ENCODE measurements around the gene SPNS3.

SPNS3 gene

GRCh38 chr17:4478318-4478830 is 44.6 kb downstream of the SPNS3 start:
- no peak overlapping the region for H3K18ac ChIP-seq (ENCODE audit: low read length)
- no peak overlapping the region for H4K8ac ChIP-seq (ENCODE audit: low read depth, low read length)
- H3K36me3 ChIP-seq (ENCODE audit: control insufficient read depth in 1 of 2, insufficient read depth in 2 of 2, low read length in 2 of 2) = no peaks in the 10 kb centered on the region
- WGBS (ENCODE audit: extremely low coverage, insufficient coverage, insufficient read length) = no CpG with 5 or more reads among the region's 11 CpGs
- peak overlapping the region; percentile 5 for H3K4ac ChIP-seq (ENCODE audit: low read depth, low read length)
- H4K91ac ChIP-seq (ENCODE audit: low read depth, low read length) = peak overlapping the region; percentile 40
- no peak overlapping the region for H4K12ac ChIP-seq (ENCODE audit: low read depth, low read length)
- H2BK5ac ChIP-seq (ENCODE audit: low read depth, low read length, poor library complexity) = peak overlapping the region; percentile 5
- H3K9me3 ChIP-seq (ENCODE audit: insufficient read depth, low read depth, low read length) = peaks cover 4% of the 10 kb centered on the region
- no peak for DNase-seq
- no peak overlapping the region for H3K4me3 ChIP-seq (ENCODE audit: low read depth, low read length)
- H3K27me3 ChIP-seq (ENCODE audit: insufficient read depth, low read length) = no peaks in the 10 kb centered on the region
- H3K9ac ChIP-seq (ENCODE audit: low read length) = no peak overlapping the region
- H2AK5ac ChIP-seq (ENCODE audit: low read length) = peak overlapping the region; percentile 32
- H3K4me1 ChIP-seq (ENCODE audit: control insufficient read depth in 1 of 2, insufficient read depth in 2 of 2, low read length in 2 of 2) = peaks cover 63 to 64% of the 10 kb centered on the region in 2 experiments
- no peak overlapping the region for H3K27ac ChIP-seq (ENCODE audit: low read depth, low read length)
- peak overlapping the region; percentile 9 for H2BK12ac ChIP-seq (ENCODE audit: low read length)
- H3K79me2 ChIP-seq (ENCODE audit: control insufficient read depth, insufficient read depth, low read length, poor library complexity) = peaks cover 31% of the 10 kb centered on the region
- H3K23ac ChIP-seq (ENCODE audit: low read length) = no peak overlapping the region
- H3K79me1 ChIP-seq (ENCODE audit: low read length) = peaks cover 79% of the 10 kb centered on the region
- H3K4me2 ChIP-seq (ENCODE audit: low read length) = no peak overlapping the region
- H3K14ac ChIP-seq (ENCODE audit: low read length) = peak overlapping the region; percentile 5
- H2BK120ac ChIP-seq (ENCODE audit: insufficient read depth, low read length, poor library complexity) = peak overlapping the region; percentile 27
- no peak overlapping the region for H2AFZ ChIP-seq (ENCODE audit: insufficient read depth, low read length, poor library complexity)

GRCh38 chr17:4479340-4479981 is 45.7 kb downstream of the SPNS3 start:
- H2BK12ac ChIP-seq (ENCODE audit: low read length) = peak overlapping the region; percentile 51
- H3K36me3 ChIP-seq (ENCODE audit: control insufficient read depth in 1 of 2, insufficient read depth in 2 of 2, low read length in 2 of 2) = no peaks in the 10 kb centered on the region
- no peak for DNase-seq
- H4K12ac ChIP-seq (ENCODE audit: low read depth, low read length) = no peak overlapping the region
- peak overlapping the region; percentile 2 for H3K4me3 ChIP-seq (ENCODE audit: low read depth, low read length)
- H4K8ac ChIP-seq (ENCODE audit: low read depth, low read length) = peak overlapping the region; percentile 3
- no peak overlapping the region for H2AFZ ChIP-seq (ENCODE audit: insufficient read depth, low read length, poor library complexity)
- no CpG with 5 or more reads among the region's 8 CpGs for whole genome bisulfite sequencing (ENCODE audit: extremely low coverage, insufficient coverage, insufficient read length)
- H3K18ac ChIP-seq (ENCODE audit: low read length) = peak overlapping the region; percentile 31
- H3K27me3 ChIP-seq (ENCODE audit: insufficient read depth, low read length) = no peaks in the 10 kb centered on the region
- peak overlapping the region; percentile 0 for H3K4ac ChIP-seq (ENCODE audit: low read depth, low read length)
- H3K9ac ChIP-seq (ENCODE audit: low read length) = no peak overlapping the region
- peak overlapping the region; percentile 7 for H3K14ac ChIP-seq (ENCODE audit: low read length)
- H4K91ac ChIP-seq (ENCODE audit: low read depth, low read length) = peak overlapping the region; percentile 63
- H3K27ac ChIP-seq (ENCODE audit: low read depth, low read length) = no peak overlapping the region
- H2AK5ac ChIP-seq (ENCODE audit: low read length) = peak overlapping the region; percentile 82
- H3K4me1 ChIP-seq (ENCODE audit: control insufficient read depth in 1 of 2, insufficient read depth in 2 of 2, low read length in 2 of 2) = peaks cover 59 to 60% of the 10 kb centered on the region in 2 experiments
- peaks cover 4% of the 10 kb centered on the region for H3K9me3 ChIP-seq (ENCODE audit: insufficient read depth, low read depth, low read length)
- peaks cover 22% of the 10 kb centered on the region for H3K79me2 ChIP-seq (ENCODE audit: control insufficient read depth, insufficient read depth, low read length, poor library complexity)
- H2BK120ac ChIP-seq (ENCODE audit: insufficient read depth, low read length, poor library complexity) = peak overlapping the region; percentile 39
- H3K79me1 ChIP-seq (ENCODE audit: low read length) = peaks cover 74% of the 10 kb centered on the region
- H3K4me2 ChIP-seq (ENCODE audit: low read length) = no peak overlapping the region
- no peak overlapping the region for H3K23ac ChIP-seq (ENCODE audit: low read length)
- peak overlapping the region; percentile 23 for H2BK5ac ChIP-seq (ENCODE audit: low read depth, low read length, poor library complexity)

GRCh38 chr17:4479982-4480751 is 46.4 kb downstream of the SPNS3 start:
- no peak for DNase-seq
- Histone ChIP-seq H2BK12ac (ENCODE audit: low read length) (peak overlapping the region; percentile 79), H2AFZ (ENCODE audit: insufficient read depth, low read length, poor library complexity) (no peak overlapping the region), H3K4ac (ENCODE audit: low read depth, low read length) (peak overlapping the region; percentile 41), H4K12ac (ENCODE audit: low read depth, low read length) (no peak overlapping the region), H3K23ac (ENCODE audit: low read length) (no peak overlapping the region), H3K9me3 (ENCODE audit: insufficient read depth, low read depth, low read length) (peaks cover 4% of the 10 kb centered on the region), H2AK5ac (ENCODE audit: low read length) (peak overlapping the region; percentile 87), H3K18ac (ENCODE audit: low read length) (no peak overlapping the region), H2BK5ac (ENCODE audit: low read depth, low read length, poor library complexity) (peak overlapping the region; percentile 17), H3K4me1 (ENCODE audit: control insufficient read depth in 1 of 2, insufficient read depth in 2 of 2, low read length in 2 of 2) (peaks cover 55 to 61% of the 10 kb centered on the region in 2 experiments), H3K14ac (ENCODE audit: low read length) (peak overlapping the region; percentile 55), H3K4me2 (ENCODE audit: low read length) (no peak overlapping the region), H3K36me3 (ENCODE audit: control insufficient read depth in 1 of 2, insufficient read depth in 2 of 2, low read length in 2 of 2) (no peaks in the 10 kb centered on the region), H4K91ac (ENCODE audit: low read depth, low read length) (peak overlapping the region; percentile 93), H4K8ac (ENCODE audit: low read depth, low read length) (no peak overlapping the region), H3K79me1 (ENCODE audit: low read length) (peaks cover 74% of the 10 kb centered on the region), H2BK120ac (ENCODE audit: insufficient read depth, low read length, poor library complexity) (peak overlapping the region; percentile 57), H3K79me2 (ENCODE audit: control insufficient read depth, insufficient read depth, low read length, poor library complexity) (peaks cover 21% of the 10 kb centered on the region), H3K27me3 (ENCODE audit: insufficient read depth, low read length) (no peaks in the 10 kb centered on the region), H3K27ac (ENCODE audit: low read depth, low read length) (no peak overlapping the region), H3K9ac (ENCODE audit: low read length) (no peak overlapping the region), H3K4me3 (ENCODE audit: low read depth, low read length) (no peak overlapping the region)
- WGBS (ENCODE audit: extremely low coverage, insufficient coverage, insufficient read length) = no CpG with 5 or more reads among the region's 13 CpGs

GRCh38 chr17:4480929-4481898 is 47.5 kb downstream of the SPNS3 start:
- peak overlapping the region; percentile 79 for H2BK120ac ChIP-seq (ENCODE audit: insufficient read depth, low read length, poor library complexity)
- peaks cover 15% of the 10 kb centered on the region for H3K79me2 ChIP-seq (ENCODE audit: control insufficient read depth, insufficient read depth, low read length, poor library complexity)
- no peak overlapping the region for H3K4me3 ChIP-seq (ENCODE audit: low read depth, low read length)
- H3K9ac ChIP-seq (ENCODE audit: low read length) = no peak overlapping the region
- H3K14ac ChIP-seq (ENCODE audit: low read length) = peak overlapping the region; percentile 77
- no peaks in the 10 kb centered on the region for H3K36me3 ChIP-seq (ENCODE audit: control insufficient read depth in 1 of 2, insufficient read depth in 2 of 2, low read length in 2 of 2)
- peaks cover 51 to 58% of the 10 kb centered on the region in 2 experiments for H3K4me1 ChIP-seq (ENCODE audit: control insufficient read depth in 1 of 2, insufficient read depth in 2 of 2, low read length in 2 of 2)
- peak overlapping the region; percentile 50 for H4K8ac ChIP-seq (ENCODE audit: low read depth, low read length)
- peak overlapping the region; percentile 21 for H2AFZ ChIP-seq (ENCODE audit: insufficient read depth, low read length, poor library complexity)
- peak overlapping the region; percentile 43 for H2BK5ac ChIP-seq (ENCODE audit: low read depth, low read length, poor library complexity)
- peak overlapping the region; percentile 87 for H2BK12ac ChIP-seq (ENCODE audit: low read length)
- H3K9me3 ChIP-seq (ENCODE audit: insufficient read depth, low read depth, low read length) = peaks cover 2% of the 10 kb centered on the region
- H3K18ac ChIP-seq (ENCODE audit: low read length) = peak overlapping the region; percentile 71
- DNase-seq = no peak
- H4K91ac ChIP-seq (ENCODE audit: low read depth, low read length) = peak overlapping the region; percentile 93
- H3K27ac ChIP-seq (ENCODE audit: low read depth, low read length) = no peak overlapping the region
- H3K4me2 ChIP-seq (ENCODE audit: low read length) = no peak overlapping the region
- H3K79me1 ChIP-seq (ENCODE audit: low read length) = peaks cover 72% of the 10 kb centered on the region
- peak overlapping the region; percentile 51 for H3K4ac ChIP-seq (ENCODE audit: low read depth, low read length)
- H3K23ac ChIP-seq (ENCODE audit: low read length) = no peak overlapping the region
- peak overlapping the region; percentile 87 for H2AK5ac ChIP-seq (ENCODE audit: low read length)
- H3K27me3 ChIP-seq (ENCODE audit: insufficient read depth, low read length) = no peaks in the 10 kb centered on the region
- no peak overlapping the region for H4K12ac ChIP-seq (ENCODE audit: low read depth, low read length)
- no CpG with 5 or more reads among the region's 14 CpGs for WGBS (ENCODE audit: extremely low coverage, insufficient coverage, insufficient read length)

All from trophoblast cell (in vitro differentiated cells and primary cell).